ENCODE data around the gene FIP1L1. TPM values are rescaled to one million over a fixed set of nuclear protein-coding genes. Genes with fewer than 3 reads are reported as not detected.

The FIP1L1 gene
- total and polyA plus RNA-seq, 2 of the 4 experiments (the other 2 are of a cell fraction) = 31.1 to 37.5 TPM

Other genes starting within 250 kb of the FIP1L1 start
- gene SCFD2, start 11.6 kb upstream of the FIP1L1 start, total RNA-seq (2012; rRNA removed) = 51.9 and 62.4 TPM in 2 replicates
- 18.9 and 19.8 TPM in 2 replicates for gene SCFD2, start 11.6 kb upstream of the FIP1L1 start, polyA plus RNA-seq (2012; rRNA removed)
- gene LNX1, start 213.8 kb downstream of the FIP1L1 start, total RNA-seq (2012; rRNA removed) = 0.28 and 0.36 TPM in 2 replicates
- gene LNX1, start 213.8 kb downstream of the FIP1L1 start, polyA plus RNA-seq (2012; rRNA removed) = 0.15 and 0.19 TPM in 2 replicates